Amygdala (tissue), 56 donors: ENCODE measurements around the gene PIGU.
"Not testable (repeated sequence)": the region's sequence is repeated elsewhere in the genome, so short reads cannot be mapped to it uniquely, and the experiment has no call there.

Source experiments
- DNase-seq, 56 donors: peaks; one replicate each; lab custom pipeline; 2025; lab: John Stamatoyannopoulos, UW

The PIGU gene

DNA sequence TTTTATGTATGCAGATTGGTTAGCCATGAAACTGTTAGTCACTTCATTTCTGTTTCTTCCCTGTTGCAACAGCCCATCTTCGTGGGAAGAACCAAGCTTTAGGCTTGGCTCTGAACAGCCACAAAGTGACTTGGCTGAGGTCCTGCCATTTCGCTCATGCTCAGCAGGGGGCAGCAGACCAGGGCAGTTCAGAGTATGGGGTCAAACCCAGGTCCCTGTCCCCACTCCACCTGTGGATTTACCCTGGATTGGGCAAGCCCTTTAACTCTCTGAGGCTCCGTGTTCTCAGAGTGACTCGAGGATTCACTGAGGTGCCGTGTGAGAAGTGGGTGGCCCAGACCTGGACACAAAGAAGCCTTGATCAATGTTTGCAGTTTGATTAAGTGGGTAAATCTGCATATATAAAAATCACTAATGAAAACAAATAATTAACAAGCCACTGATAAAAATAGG lies 138.2 kb downstream of the PIGU start:
- peak in 21 of 56 donors; percentile 8 to 62 (median 28) for DNase-seq

DNA sequence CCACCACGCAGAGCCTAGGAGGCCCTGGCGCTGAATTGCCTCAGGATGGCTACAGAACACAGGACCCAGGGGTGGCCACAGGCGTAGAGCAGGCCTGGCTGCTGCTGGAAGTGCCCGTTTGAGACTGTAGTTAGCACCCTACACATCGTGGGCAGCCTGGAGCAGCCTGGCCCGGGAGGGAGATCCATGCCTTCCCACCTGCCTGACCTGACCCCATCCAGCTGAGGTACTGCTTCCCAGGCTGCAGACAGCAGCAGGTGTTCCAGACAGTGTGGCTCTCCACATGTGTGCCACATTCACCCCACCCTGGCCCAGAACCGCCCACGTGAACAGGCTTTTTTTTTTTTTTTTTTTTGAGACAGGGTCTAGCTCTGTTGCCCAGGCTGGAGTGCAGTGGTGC lies 139.2 kb downstream of the PIGU start:
- no peak for DNase-seq

DNA sequence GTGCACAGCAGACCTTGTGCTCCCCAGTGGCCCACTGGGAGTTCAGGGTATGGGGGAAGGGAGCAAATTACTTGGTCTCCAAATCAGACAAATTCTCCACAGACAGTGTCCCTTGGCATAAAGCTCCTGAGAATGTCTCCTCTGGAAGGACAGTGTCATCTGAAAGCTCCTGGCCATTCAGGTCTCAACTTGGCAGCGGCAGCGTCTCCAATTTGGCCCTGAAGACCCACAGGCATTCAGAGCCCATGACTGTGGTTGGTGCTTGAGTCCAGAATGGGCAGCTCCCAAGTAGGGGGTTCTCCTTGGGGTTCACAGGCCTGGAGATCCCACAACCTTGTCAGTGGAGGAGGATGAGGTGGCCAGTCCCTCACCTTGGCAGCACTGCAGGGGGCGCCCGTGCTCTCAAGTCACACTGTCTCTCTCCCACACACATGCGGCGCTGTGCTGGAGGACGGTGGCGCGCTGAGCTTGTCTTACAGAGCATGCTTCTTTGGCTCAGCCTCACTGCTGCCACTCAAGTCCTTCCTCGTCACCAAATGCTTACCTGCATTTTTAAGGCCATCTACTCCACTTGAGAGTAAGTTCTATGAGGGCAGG lies 140.0 kb downstream of the PIGU start:
- DNase-seq = peak in 20 of 56 donors; percentile 13 to 54 (median 31)

DNA sequence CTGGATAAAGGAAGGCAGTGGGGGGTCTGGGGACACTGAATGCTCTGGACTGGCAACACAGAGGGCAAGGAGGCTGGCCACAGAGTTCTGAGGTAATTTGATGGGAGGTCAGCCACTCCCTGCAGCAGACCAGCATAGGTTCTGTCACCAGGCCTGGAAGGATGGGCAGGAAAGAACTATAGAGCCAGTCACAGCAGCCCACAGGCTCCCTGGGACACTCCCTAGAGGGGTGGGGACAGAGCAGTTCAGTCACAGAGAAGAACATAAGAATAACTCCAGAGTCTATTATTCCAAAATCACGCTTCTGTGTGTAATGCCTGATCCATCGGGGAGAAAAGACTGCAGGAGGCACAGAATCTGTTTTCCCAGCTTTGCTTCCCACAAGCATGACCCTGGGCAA lies 141.0 kb downstream of the PIGU start:
- DNase-seq = no peak

DNA sequence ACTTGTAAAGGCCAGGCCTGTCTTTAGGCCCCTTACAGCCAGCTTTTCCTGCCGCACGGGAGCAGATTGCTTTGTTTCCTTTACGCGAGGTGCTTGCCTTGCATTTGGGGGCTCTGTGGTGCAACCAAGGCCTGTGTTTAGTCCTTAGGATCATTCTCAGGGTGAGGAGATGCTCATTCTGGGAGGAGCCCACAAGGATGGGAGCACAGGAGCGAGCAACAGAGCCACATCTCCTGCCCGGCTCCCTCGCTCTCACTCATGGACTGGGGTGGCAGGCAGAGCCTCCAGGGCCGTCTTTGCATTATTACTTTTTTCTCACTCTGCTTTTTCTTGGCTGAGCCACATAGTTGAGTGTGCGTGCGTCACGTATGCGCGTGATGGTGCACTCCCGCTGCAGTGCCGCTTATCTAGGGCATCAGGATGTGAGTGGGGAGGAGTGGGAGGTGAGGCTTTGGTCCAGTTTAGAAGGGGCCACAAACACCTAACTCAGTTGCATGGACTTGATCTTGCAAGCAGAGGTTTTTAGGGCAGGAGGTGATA lies 141.5 kb downstream of the PIGU start:
- no peak for DNase-seq

DNA sequence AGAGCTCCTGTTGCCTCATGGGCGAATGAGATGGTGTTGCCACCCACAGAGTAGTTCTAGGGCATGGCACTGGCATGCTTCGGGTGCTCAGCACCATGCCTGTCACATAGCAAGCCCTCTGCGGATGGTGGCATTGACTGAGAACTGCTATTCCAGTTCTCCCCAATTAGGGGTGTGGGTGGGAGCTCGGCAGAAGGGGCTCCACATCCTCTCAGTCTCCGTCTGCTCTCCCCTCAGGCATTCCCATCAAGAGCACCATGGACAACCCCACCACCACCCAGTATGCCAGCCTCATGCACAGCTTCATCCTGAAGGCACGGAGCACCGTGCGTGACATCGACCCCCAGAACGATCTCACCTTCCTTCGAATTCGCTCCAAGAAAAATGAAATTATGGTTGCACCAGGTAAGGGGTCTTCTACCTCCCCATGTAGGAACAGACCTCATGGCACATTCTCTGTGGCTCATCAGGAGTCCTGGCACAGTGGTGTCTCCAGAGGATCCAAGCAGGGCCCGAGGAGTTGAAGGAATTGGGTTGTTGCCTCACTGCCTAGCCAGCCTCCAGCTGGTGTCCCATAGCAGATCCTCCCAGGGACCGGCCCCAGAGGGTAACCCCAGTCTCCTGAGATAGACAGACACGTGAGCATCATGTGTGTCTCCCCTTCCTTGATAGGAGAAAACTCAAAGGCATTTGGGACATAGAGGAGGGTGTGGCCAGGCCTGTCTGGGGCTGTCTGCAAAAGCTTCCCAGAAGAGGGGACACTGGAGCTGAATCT lies 142.3 kb downstream of the PIGU start:
- DNase-seq = no peak

DNA sequence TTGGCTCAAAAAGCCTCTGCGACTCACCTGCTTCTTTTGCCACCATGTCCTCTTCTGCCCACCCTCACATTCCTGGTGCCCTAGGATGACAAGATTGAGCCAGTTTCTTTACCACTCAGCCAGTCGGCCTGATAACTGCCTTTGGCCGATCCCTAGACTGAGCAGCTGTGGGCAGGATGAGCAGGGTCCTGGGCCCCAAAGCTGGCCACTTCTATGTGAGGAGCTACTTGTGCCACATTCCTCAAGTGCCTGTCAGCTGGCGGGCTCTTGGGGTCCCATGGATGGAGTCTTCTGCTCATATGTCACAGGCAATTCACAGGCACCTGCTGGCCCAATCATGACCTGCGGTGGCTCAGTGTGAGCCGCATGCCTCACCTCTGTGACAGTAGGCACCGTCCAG lies 144.1 kb downstream of the PIGU start:
- no peak for DNase-seq

DNA sequence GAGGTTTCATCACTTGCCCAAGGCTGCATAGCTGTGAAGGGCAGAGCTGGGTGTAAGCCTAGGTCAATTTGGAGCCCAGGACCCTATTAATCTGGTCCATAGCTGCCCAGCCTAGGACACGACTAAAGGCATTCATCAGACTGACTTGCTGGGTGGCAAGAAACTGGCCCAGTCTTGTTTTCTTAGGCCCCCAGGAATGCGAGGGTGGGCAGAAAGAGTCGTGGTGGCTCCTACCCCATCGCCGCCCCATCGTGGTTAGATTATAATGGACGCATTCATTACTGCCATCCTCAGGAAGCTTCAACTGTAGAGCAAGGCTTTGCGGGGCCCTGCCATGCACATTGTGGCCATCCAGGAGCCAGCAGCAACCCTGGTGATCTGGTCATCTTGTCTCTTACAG lies 144.6 kb downstream of the PIGU start:
- DNase-seq = no peak

DNA sequence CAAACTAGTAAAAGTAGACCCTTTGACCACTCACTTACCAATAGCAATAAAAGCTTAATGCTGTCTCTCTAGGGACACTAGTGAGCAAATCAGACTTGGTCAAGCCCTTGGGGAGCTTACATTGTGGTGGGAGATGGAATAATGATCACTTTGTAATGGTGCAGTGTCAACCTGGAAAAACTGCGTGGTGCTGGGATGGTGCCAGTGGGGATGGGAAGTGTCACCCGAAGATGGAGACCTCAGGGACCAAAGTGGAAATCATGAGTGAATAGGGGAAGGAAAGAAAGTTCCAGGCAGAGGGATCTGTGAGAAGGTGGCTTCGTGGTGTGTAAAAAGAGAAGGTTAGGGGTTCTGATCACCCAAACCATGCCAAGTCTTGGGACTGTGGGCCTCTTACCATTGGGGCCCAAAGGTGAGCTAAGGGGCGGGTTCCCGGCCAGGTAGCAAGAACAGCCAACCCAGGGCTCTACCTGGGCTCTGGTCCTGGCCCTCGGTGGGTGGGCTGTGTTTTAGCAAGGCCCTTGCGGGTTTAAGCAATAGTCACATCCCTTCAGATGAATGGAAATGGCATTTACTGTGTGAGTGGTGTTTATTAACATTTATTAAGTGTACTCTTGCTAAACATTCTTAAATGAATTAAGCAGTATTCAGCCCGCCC lies 145.2 kb downstream of the PIGU start:
- no peak for DNase-seq

DNA sequence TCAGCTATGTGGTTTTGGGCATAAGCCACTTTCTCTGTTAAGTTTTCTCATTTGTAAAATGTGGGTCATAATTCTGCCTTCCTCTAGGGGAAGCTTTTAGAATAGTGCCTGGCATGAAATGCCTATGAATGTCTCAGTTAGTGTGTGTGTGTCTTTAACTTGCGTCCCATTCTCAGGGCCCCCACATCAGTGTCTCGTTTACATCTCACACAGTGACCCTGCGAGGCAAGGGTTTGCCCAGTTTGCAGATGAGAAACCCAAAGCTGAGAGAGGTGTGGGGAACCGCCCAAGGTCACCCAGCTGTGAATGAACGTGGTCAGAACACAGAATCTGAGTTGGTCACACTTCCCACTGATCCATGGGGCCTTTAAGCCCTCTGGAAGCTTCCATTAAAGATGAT lies 146.6 kb downstream of the PIGU start:
- no peak for DNase-seq

DNA sequence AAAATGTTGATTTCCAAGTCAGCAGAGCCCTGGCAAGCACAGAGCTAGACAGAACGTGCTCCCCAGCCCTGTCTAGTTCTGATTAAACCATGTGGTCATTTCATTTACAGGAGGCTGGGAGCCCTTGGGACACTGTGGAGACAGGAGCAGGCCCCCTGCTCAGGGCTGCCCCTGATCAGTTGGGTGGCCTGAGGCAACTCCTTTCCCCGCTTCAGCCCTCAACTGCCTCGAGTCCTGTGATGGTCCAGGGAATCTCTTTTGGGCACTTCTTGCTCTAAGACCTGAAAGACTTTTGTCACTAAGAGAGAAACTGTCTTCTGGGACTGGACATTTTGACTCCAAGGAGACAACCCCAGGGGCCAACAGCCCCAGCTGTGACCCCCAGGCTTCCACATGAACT lies 147.2 kb downstream of the PIGU start:
- no peak for DNase-seq

DNA sequence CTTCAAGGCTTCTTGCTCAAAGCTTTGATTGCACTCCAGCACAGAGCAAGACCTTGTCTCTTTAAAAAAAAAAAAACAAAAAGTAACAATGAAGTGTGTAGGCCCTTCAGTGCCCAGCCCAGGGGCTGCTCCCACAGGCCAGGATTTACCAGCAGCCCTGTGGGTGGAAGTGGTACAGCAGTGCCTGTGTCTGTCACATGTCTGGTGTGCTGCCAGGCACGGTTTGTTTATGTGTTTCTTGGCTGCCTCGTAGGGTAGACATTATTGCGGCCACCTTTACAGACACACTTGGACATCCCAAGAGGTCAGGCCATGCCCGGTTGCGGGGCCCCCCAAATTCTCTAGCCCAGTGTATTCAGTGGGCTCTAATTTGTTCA lies 148.0 kb downstream of the PIGU start:
- DNase-seq = peak in 30 of 56 donors; percentile 16 to 72 (median 38)

DNA sequence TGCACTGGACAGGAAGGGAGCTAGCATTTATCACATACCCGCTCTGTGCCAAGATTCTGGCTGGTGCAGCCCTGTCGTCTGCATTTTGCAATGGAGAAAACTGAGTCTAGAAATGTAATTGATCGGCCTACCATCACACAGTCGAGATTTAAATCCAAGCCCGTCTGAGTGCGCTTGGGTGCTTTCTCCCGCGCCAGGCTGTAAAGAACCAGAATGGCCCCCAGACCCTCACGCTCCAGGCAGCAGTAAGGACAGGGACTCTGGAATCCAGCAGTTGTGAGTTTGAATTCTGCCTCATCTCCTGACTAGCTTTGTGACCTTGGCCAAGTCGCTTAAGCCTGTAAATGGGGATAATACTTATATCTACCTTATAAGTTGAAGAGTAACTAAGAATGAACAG lies 149.9 kb downstream of the PIGU start:
- no peak for DNase-seq

DNA sequence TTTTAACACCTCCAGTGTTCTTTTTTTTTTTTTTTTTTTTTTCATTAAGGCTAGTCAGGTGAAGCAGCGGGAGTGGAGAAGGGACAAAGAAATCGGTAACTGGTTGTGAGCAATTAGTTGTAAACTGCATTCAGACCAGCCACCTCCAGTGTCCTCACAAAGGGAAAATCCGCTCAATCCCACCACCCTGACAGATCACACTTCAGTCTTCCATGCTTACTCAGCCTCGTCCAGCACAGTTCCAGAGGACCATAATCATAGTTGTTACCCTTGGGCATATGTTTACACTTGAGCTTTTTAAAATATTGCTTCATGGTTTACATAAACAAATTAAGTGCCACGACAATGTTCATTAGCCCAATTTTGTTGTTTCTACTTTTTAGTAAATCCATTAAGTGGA lies 150.4 kb downstream of the PIGU start:
- DNase-seq = no peak

DNA sequence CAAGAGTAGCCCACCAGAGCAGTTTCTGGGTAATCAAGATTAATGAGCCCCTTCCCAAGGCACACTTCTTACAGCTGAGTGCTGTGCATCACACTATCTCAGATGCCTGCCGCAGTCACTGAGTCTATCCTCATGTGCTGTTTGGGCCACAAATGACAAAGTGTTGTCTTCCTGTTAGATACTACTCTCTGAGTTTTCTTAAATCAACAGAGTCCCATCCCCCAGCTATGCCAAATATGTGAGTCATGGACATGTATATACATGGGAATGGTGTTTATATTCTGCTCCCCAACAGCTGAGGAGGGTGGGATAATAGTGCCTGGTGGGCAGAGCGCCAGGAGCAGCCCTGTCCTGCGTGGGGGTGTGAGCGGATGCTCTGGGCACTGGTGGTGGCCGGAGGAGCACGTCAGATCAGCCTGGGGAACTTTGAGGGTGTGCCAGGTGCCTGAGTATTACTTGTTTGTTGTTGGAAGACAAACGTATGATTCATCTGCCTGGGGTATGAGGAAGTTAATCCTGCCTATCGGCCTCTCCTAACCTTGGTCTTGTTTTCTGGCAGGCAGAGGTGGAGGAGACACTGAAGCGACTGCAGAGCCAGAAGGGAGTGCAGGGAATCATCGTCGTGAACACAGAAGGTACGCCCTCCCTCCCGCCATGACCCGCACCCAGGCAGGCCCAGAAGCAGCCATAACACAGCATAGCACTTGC lies 151.0 kb downstream of the PIGU start:
- DNase-seq = peak in 29 of 56 donors; percentile 18 to 88 (median 45)

DNA sequence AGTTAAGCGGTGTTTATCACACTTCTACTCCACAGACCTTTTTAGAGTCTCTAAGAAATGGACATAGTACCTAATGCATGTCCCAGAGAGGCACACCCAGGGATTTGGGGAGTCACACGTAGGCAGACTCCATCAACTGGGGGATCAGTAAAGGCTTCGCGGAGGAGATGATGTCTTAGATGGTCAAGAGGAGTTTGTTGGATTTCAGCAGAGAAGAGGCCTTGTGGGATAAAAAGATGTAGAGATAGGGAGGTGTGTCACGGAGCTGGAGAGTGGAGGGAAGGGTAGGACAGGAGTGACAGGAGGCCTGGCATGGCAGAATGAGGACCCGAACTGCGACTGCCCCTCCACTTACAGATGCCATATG lies 151.6 kb downstream of the PIGU start:
- peak in 4 of 56 donors; percentile 60 to 72 (median 64) for DNase-seq

DNA sequence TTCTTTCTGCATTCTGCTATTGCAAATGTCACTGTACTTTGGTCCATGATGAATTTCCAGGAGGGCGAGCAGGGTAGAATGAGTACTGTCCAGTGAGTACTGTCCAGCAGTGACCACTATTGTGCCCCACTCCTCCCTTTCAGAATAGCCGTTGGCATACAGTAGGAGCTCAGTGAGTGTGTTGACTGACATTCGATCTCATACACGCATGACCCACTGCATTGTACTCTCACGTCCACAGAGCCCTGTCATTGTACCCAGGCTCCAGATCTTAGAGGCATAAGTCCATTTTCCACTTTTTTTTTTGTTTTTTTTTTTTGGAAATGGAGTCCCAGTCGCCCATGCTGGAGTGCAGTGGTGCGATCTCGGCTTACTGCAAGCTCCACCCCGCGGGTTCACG lies 152.5 kb downstream of the PIGU start:
- no peak for DNase-seq

DNA sequence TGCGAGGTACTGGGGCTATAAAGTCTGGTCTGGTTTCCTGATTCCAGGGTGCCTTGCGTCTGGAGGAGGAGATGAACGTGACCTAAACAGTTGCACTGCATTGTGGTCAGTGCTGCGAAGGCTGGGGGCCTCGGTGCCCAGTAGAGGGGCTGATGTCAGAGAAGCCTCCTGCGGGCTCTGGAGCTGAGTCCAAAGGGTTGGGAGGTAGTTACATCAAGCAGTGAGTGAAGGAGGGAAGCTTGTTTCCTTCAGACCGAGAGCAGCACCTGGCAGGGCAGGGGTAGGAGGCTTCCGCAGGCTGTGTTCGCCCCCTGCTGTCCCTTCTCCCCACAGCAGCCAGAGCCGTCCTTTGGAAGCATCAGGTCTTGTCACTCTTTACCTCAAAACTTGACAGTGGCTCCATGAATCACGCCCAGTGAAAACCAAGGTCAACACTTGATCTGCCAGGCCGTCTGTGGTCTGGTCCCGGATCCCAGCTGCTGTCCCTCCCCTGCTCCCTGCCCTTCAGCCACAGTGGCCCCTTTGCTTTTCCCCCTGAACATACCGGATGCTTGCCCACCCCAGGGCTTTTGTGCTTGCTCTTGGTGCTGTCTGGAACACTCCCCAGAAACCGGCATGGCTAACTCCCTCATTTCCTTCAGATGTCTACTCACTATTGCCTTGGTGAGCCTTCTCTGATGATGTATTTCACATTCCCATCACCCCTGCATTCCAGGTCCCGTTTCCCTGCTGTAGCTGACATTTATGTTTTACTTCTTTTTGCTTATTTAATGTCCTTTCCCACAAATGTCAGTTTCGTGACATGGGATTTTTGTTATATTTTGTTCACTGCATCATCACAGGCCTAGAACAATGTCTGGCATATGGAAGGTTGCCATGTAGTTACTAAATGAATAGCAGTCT lies 153.7 kb downstream of the PIGU start:
- peak in 26 of 56 donors; percentile 10 to 64 (median 41) for DNase-seq

DNA sequence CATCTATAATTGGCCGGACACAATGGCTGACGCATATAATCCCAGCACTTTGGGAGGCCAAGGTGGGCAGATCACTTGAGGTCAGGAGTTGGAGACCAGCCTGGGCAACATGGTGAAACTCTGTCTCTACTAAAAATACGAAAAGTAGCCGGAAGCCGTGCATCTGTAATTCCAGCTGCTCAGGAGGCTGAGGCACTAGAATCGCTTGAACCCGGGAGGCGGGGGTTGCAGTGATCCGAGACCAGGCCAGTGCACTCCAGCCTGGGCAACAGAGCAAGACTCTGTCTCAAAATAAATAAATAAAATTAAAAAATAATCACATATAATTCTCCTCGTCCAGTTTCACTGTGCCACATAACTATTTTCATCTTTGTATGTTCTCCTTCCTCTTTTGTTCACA lies 157.1 kb downstream of the PIGU start:
- DNase-seq = not testable (repeated sequence)

DNA sequence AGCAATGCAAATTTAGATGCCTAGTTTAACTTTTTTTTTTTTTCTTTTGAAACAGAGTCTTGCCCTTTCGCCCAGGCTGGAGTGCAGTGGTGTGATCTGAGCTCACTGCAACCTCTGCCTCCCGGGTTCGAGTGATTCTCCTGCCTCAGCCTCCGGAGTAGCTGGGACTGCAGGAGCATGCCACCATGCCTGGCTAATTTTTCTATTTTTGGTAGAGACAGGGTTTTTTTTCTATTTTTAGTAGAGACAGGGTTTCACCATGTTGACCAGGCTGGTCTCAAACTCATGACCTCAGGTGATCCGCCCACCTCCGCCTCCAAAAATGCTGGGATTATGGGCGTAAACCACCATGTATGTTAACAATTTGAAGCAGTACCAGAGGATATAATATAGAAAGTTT lies 158.0 kb downstream of the PIGU start:
- not testable (repeated sequence) for DNase-seq
